ENCODE results near the gene ARFGAP1.

DNA sequence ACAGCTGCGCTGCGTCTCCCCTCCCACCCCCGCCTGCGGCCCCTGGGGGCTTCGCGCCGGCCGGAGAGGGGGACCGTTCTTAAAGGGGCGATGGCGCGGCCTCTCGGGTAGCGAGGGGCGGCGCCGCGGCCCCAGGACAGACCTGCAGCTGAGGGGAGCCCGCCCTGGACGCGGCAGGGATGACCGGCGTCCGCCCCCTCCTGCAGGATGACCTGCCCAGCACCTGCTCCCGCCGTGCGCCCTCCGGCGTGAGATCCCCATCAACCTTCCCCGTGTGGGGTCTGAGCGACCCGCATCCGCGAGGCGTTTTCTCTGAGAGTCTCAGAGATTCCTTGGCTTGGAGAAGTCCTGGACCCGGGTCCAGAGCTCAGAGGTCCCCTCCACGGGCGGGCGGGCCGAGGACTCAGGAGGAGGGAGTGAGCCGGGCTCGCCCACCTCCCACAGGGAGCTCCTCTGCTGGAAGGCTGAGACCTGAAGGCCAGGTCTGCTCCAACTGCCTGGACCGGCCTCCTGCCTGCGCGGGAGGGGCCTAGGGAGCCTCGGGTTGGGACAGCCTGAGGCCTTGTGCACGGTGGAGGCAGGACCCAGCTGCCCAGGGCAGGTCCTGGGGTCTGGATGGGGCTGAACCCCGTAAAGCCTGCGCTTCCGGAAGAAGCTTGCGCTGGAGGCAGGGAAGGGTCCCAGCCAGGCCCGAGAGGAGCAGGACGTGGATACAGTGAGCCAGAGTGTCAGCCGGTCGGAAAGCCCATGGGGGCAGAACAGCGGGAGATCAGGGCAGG is 17.8 kb upstream of the ARFGAP1 start:
- TF ChIP-seq, protein P1, sequence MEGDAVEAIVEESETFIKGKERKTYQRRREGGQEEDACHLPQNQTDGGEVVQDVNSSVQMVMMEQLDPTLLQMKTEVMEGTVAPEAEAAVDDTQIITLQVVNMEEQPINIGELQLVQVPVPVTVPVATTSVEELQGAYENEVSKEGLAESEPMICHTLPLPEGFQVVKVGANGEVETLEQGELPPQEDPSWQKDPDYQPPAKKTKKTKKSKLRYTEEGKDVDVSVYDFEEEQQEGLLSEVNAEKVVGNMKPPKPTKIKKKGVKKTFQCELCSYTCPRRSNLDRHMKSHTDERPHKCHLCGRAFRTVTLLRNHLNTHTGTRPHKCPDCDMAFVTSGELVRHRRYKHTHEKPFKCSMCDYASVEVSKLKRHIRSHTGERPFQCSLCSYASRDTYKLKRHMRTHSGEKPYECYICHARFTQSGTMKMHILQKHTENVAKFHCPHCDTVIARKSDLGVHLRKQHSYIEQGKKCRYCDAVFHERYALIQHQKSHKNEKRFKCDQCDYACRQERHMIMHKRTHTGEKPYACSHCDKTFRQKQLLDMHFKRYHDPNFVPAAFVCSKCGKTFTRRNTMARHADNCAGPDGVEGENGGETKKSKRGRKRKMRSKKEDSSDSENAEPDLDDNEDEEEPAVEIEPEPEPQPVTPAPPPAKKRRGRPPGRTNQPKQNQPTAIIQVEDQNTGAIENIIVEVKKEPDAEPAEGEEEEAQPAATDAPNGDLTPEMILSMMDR (conservative IDR thresholded peaks at IDR 0.05; ENCODE audit: low read length) = no peak
- TF ChIP-seq EZH2phosphoT487 (IDR thresholded peaks at IDR 0.05; ENCODE audit: borderline replicate concordance) = no peak
